Fibroblast of skin of scalp (primary cell): ENCODE measurements around the gene SMIM41. TPM values are rescaled to one million over a fixed set of nuclear protein-coding genes. Genes with fewer than 3 reads are reported as not detected.

ENCODE experiments used
- DNase-seq: peaks from one replicate; pipeline ENCODE4 v3.0.0-alpha.2; 2013
- polyA plus RNA-seq, 2 experiments: library from polyadenylated mRNA; unstranded; fragments of 120-200 nt; gene quantifications; one replicate each; pipeline ENCODE4 v1.2.1, GENCODE V29; 2013; ENCODE audit not compliant: insufficient read length in 2 of 2

Gene SMIM41
- polyA plus RNA-seq (2013, experiment 1 of 2; ENCODE audit: insufficient read length) = not detected
- not detected for polyA plus RNA-seq (2013, experiment 2 of 2; ENCODE audit: insufficient read length)

- no peak for DNase-seq
Observed at GRCh38 chr12:52079576-52080402, at the start of gene SMIM41. Gene SMIM41 (plus strand): TSS chr12:52079704. CDS start chr12:52079780, 76 bp downstream.

DNA sequence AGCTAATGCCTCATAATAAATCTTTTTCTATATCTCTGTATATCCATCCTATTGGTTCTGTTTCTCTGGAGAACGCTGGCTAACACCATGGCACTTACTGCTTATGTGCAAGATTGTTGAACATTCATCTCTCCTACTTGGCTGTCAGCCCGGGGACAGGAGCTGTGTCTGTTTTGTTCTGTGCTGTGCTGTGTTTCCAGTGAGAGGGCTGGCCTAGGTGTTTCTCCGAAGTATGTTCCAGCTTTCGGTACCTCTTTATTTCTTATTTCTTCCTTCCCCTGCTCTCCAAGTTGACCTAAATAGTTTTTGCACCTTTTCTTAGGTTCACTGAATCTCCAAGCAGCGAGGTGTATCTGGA is 47.1 kb upstream of the SMIM41 start:
- peak; percentile 48 for DNase-seq

DNA sequence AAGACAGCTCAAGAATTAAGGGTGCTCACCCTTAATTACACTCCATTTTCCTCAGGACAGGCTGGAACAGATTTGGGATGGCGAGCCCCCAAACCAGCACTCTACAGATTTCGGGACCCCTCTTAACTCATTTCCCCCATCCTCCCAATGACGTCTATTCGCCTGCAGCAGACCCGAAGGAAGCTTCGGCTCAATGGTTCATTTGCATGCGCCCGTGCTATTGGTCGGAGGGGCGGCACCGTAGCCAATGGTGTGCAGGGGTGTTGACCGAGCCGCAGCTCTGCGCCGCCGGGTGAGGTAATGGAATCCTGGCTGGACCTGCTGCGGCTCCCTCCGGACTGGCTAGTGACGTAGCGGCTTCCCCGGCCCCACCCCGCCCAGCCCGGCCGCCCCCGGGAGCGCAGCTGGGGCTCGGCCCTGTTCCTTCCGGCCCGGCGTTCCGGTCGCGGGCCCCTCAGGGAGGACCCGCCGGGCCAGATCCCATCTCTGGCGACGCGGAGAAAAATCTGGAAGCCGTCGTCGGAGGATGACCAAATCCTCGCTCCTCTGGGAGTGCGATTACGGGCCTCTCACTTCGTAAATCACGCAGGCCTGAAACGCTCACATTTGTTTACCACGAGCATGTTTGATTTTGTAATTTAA is 46.6 kb upstream of the SMIM41 start:
- peak; percentile 96 for DNase-seq

DNA sequence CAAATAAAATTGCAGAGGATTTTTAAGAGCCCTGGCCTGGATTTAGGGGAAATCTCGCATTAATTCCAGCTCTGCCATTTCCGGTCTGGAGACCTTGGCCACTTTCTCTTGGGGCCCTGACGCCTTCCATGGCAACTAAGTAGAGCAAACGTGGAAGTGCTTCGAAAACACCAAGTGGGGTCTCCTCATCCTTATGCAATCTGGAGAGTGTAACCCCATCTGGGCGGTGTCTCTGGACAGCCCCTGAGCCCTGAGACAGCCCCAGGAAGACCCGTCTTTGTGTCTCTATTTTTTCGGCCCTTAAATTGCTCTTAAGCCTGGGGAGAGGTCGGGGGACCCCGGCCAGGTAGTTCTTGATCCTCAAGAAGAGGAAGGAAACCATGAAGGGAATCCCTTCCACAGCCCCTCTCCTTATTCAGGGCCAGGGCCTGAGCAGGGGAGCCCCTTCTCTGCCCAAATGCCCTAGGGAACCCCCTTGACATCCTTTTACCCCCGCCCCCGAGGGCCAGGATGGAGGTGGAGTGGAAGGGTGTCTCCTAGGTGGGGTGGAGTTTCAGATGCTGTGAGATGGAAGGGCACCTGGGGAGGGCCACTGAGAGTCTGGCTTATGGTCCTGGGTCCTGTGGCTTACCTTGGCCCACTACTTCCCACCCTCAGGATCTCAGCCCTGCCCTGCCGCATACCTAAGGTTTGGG is 45.9 kb upstream of the SMIM41 start:
- DNase-seq = no peak

- DNase-seq = no peak
Observed at GRCh38 chr12:52035190-52035589, 44.3 kb upstream of the SMIM41 start.

DNA sequence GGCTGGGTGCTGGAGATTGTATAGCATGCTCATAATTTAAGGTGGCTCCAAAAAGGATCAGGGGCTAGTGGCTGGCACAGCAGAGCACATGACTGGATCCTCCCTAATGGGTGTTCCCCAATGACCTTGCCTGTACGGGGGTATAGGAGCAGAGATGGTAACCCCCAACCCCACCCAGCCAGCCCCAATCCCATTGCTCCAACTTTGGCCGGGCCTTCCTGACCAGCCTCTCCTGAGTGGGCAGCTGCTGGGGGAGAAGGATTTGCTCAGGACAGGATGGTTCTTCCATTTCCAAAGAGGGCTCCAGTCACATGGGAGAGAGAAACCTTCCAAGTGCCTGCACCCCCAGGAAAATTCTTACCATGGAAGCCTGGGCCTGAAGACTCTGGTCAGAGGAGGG is 43.6 kb upstream of the SMIM41 start:
- no peak for DNase-seq

- peak; percentile 78 for DNase-seq
Observed at GRCh38 chr12:52036587-52037171, 42.8 kb upstream of the SMIM41 start.

DNA sequence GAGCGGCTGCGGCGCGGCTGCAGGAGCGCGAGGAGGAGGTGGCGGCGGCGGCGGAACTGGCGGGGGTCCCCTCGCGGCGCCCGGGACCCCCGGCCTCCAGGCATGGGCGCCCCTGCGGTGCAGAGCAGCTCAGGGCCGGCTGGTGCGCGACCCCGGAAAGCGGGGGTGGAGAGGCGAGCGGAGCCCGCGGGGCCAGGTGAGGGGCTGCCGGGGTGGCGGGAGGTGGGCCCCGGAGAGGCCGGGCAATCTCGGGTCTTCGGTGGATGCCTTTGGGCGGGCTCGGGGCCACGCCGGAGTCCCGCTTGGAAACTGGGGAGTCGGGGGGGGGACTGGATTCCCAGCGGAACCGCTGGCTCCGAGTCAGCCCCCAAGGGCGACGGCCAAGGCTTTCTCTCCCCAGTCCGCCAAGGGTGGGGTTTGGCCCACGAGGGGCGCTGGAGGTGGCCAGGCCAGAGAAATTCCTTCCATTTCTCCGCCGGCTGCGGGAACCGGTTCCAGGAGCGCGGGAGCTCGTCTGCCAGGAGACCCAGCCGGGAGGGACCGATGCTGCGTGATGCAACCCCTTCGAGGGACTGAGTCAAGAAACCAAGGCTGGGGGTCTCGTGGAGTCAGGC is 42.1 kb upstream of the SMIM41 start:
- DNase-seq = peak; percentile 46

DNA sequence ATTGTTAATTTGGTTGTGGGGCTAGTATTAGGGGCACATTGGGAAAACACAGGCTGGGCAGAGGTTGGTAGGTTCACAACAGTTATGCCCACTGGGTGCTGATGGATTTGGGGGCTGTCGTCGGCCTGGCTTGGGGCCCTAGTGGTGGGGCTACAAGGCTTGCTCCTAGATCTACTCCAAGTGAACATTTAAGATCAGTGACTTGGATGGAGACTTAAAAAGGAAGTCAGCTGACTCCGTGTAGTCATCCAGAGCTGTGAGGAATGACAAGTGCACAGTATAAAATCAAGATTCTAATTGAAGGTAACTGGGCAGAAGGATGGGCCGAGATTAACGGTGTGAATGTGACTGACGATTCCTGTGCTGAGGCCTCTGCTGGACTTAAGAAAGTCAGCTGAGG is 41.1 kb upstream of the SMIM41 start:
- no peak for DNase-seq

GRCh38 chr12:52041035-52041434 is 38.5 kb upstream of the SMIM41 start:
- no peak for DNase-seq

GRCh38 chr12:52041695-52042123 is 37.8 kb upstream of the SMIM41 start:
- no peak for DNase-seq

GRCh38 chr12:52042706-52043385 is 36.7 kb upstream of the SMIM41 start:
- no peak for DNase-seq

GRCh38 chr12:52043386-52044212 is 35.9 kb upstream of the SMIM41 start:
- DNase-seq = no peak

GRCh38 chr12:52044292-52044983 is 35.1 kb upstream of the SMIM41 start:
- DNase-seq = peak; percentile 58

DNA sequence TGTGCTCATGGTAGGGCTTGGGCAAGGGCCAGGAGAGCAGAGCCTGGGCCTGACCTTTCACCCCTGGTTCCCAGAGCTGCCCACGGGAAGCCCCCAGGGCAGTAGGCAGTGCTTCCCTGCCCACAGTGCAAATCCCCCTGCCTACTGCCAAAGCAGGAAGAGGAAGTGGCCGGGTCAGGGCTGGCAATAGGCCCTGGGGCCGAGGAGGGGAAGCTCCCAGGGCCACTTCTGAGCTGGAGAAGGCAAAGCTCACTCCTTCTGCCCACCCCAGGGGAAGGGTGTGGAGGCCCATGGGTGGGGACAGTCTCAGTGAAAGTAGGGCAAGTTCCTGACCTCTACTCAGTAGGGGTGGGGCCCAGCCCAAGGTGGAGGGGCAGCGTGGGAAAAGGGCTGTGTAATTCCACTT is 33.7 kb upstream of the SMIM41 start:
- no peak for DNase-seq

DNA sequence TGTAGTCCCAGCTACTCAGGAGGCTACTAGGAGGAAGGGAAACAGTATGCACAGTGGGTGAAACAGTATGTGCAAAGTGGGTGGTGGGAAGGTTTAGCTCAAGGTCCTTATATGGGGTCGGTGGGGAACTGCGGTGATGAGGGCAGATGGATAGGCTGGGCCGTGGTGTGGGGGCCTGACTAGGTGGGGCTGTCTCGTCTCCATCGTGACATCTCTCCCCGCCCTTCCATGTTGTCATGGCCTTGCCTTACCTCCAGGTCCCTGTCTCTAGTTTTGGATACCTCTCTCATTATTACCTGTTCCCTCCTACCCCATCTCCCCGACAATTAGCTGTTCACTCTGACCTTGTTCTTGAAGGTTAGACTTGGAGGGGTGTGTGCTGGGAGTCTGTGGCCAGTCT is 32.6 kb upstream of the SMIM41 start:
- DNase-seq = no peak

DNA sequence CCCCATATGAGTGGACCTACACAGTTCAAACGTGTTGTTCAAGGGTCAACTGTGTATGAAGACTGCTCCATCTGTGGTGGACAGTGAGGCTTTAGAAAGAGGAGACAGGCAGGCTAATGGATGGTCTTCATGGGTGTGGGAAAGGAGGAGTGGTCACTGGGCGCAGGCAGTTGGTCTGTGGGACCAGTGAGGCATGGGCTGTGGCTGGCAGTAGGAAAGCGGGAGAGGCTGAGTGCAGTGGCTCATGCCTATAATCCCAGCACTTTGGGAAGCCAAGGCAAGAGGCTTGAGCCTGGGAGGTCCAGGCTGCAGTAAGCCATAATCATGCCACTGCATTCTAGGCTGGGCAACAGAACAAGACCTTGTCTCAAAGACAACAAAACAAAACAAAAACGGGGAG is 30.2 kb upstream of the SMIM41 start:
- DNase-seq = no peak

DNA sequence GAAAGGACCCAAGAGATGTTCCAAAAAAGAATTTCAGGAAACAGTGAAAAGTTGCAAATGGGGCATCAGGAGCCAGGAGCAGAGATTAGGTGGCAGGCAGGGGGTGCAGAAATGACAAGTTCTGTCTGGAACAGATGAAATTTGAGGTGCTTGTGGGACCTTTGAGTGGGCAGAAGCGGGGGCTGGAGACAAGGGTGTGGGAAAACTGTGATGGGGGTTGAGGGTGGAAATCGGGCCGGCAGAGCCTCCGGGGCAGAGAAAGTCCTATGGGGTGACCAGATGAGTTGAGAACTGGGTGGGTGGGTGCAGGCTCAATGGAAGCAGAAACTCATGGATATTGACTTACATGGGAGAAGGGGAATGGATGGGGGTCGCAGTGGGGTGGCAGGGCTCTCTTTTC is 29.8 kb upstream of the SMIM41 start:
- no peak for DNase-seq

- no peak for DNase-seq
Observed at GRCh38 chr12:52050116-52050757, 29.3 kb upstream of the SMIM41 start.
